SK-N-DZ (cell line): ENCODE measurements around the gene RNF150. TPM values are rescaled to one million over a fixed set of nuclear protein-coding genes. Genes with fewer than 3 reads are reported as not detected.
"Not testable (repeated sequence)": the region's sequence is repeated elsewhere in the genome, so short reads cannot be mapped to it uniquely, and the experiment has no call there.

Experiments used
- DNase-seq: peaks from one replicate; pipeline ENCODE4 v3.0.0-alpha.2; 2015; ENCODE audit warnings: low spot score
- polyA plus RNA-seq, 2 experiments: library from polyadenylated mRNA; depleted of rRNA; stranded (reverse); fragments of >200 nt; gene quantifications; 2 replicates each; pipeline ENCODE4 v1.2.3, GENCODE V29; 2014

RNF150 gene
- polyA plus RNA-seq (2014; cell fraction: cytosol; rRNA removed): 13.1 and 13.4 TPM in 2 replicates
- polyA plus RNA-seq (2014; cell fraction: nucleus; rRNA removed): 19.9 and 31.1 TPM in 2 replicates

- DNase-seq: peak; percentile 93
Observed at GRCh38 chr4:141133146-141133998, at the start of gene RNF150. Gene RNF150 (minus strand): TSS chr4:141133469.

- no peak for DNase-seq
Observed at GRCh38 chr4:141180991-141181761, 47.9 kb upstream of the RNF150 start.

- peak; percentile 64 for DNase-seq
Observed at GRCh38 chr4:141179474-141180373, 46.5 kb upstream of the RNF150 start.

- peak; percentile 33 for DNase-seq
Observed at GRCh38 chr4:141177171-141177570, 43.9 kb upstream of the RNF150 start.

- DNase-seq: no peak
Observed at GRCh38 chr4:141174457-141174856, 41.2 kb upstream of the RNF150 start.

GRCh38 chr4:141170671-141171070 lies 37.4 kb upstream of the RNF150 start:
- DNase-seq: no peak

GRCh38 chr4:141169391-141169790 lies 36.1 kb upstream of the RNF150 start:
- DNase-seq: no peak

- DNase-seq: not testable (repeated sequence)
Observed at GRCh38 chr4:141165001-141165400, 31.7 kb upstream of the RNF150 start.

GRCh38 chr4:141159027-141159426 lies 25.8 kb upstream of the RNF150 start:
- DNase-seq: no peak

- peak; percentile 49 for DNase-seq
Observed at GRCh38 chr4:141158219-141158618, 24.9 kb upstream of the RNF150 start.

- no peak for DNase-seq
Observed at GRCh38 chr4:141155586-141155985, 22.3 kb upstream of the RNF150 start.

- DNase-seq: no peak
Observed at GRCh38 chr4:141154725-141155124, 21.5 kb upstream of the RNF150 start.

GRCh38 chr4:141153751-141154510 lies 20.7 kb upstream of the RNF150 start:
- peak; percentile 64 for DNase-seq

- DNase-seq: no peak
Observed at GRCh38 chr4:141144207-141144606, 10.9 kb upstream of the RNF150 start.

- no peak for DNase-seq
Observed at GRCh38 chr4:141142423-141142822, 9.2 kb upstream of the RNF150 start.

GRCh38 chr4:141140391-141141200 lies 7.3 kb upstream of the RNF150 start:
- no peak for DNase-seq

GRCh38 chr4:141133999-141134995 lies 1.0 kb upstream of the RNF150 start:
- DNase-seq: peak; percentile 24

- peak; percentile 29 for DNase-seq
Observed at GRCh38 chr4:141132709-141133145, 542 bp downstream of the RNF150 start.
